ENCODE measurements around the gene SPATA31C2. TPM values are rescaled to one million over a fixed set of nuclear protein-coding genes. Genes with fewer than 3 reads are reported as not detected.

SPATA31C2 gene
- total and polyA plus RNA-seq, 2 donors (not counting 3 experiments of a cell fraction or from before 2014, with no cell fraction given) = not detected

DNA sequence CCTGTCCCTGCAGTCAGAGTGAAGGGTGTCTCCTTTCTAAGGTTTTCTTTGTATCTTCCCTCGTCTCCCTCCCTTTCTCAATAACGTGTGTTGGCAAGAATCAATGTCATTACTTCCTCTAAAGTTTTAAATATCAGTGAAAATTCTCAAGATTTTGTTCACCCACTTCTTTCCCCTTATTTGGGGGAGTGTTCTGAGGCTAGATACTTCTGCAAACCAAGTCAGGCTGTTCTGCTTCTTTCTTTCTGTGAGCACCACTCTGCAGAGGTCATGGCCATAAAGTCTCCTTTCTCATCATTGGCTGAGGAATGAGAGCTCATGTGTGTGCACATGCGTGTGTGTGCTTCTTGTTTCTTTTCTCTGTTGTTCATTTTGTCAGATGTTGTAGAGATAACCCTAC lies 26.6 kb upstream of the SPATA31C2 start:
- intact Hi-C loops (cut with micrococcal nuclease) = no loop called here
- Histone ChIP-seq H3K36me3 (ENCODE audit: control insufficient read depth in 2 of 2, extremely low read depth in 1 of 2, insufficient read depth in 2 of 2, low read length in 2 of 2) (no peaks in the 10 kb centered on the region), H3K4me2 (ENCODE audit: insufficient read depth, low read length) (no peak overlapping the region), H3K4me3 (replicated peaks in 1 of 3; ENCODE audit: insufficient read depth in 1 of 3, low read depth in 1 of 3, low read length in 3 of 3) (no peak overlapping the region), H3K27me3 (ENCODE audit: control insufficient read depth in 2 of 2, insufficient read depth in 2 of 2, low read length in 2 of 2) (no peaks in the 10 kb centered on the region), H2AFZ (ENCODE audit: low read depth, low read length) (no peak overlapping the region), H3K4me1 (ENCODE audit: control insufficient read depth, extremely low read depth, insufficient read depth, low read length) (no peaks in the 10 kb centered on the region), H3K79me2 (ENCODE audit: control insufficient read depth, insufficient read depth, low read length) (no peaks in the 10 kb centered on the region), H4K20me1 (replicated peaks; ENCODE audit: control insufficient read depth, extremely low read depth, insufficient read depth, low read length) (no peaks in the 10 kb centered on the region), H3K9ac (replicated peaks; ENCODE audit: extremely low read depth, insufficient read depth, low read length) (no peak overlapping the region), H3K9me1 (replicated peaks; ENCODE audit: control insufficient read depth, extremely low read depth, insufficient read depth, low read length) (no peaks in the 10 kb centered on the region), H3K27ac (ENCODE audit: insufficient read depth, low read depth, low read length) (no peak overlapping the region), H3K9me3 (replicated peaks; ENCODE audit: control insufficient read depth, insufficient read depth, low read length) (no peaks in the 10 kb centered on the region)
- DNase-seq (ENCODE audit: low read depth, low spot score) (no peak), FAIRE-seq (no peak)
- ChIA-PET POLR2A (no interaction called here), CTCF (no interaction called here)
- no TSS peak for BruUV-seq (replicated peaks)
- dilution Hi-C loops (cut with MboI; ENCODE audit: extremely low pct_ligation_motif_present, low sequenced_read_pairs) = no loop called here
- no peak for TF ChIP-seq EZH2 (IDR thresholded peaks at IDR 0.05; ENCODE audit: borderline replicate concordance, low read depth, low read length, severe bottlenecking)
- no peak for TF ChIP-seq POLR2A (IDR thresholded peaks at IDR 0.05; ENCODE audit: low read depth, low read length)
- no peak for TF ChIP-seq JUN (IDR thresholded peaks at IDR 0.05; ENCODE audit: borderline replicate concordance, insufficient read depth, insufficient read length, low read depth)
- TF ChIP-seq, protein P1, sequence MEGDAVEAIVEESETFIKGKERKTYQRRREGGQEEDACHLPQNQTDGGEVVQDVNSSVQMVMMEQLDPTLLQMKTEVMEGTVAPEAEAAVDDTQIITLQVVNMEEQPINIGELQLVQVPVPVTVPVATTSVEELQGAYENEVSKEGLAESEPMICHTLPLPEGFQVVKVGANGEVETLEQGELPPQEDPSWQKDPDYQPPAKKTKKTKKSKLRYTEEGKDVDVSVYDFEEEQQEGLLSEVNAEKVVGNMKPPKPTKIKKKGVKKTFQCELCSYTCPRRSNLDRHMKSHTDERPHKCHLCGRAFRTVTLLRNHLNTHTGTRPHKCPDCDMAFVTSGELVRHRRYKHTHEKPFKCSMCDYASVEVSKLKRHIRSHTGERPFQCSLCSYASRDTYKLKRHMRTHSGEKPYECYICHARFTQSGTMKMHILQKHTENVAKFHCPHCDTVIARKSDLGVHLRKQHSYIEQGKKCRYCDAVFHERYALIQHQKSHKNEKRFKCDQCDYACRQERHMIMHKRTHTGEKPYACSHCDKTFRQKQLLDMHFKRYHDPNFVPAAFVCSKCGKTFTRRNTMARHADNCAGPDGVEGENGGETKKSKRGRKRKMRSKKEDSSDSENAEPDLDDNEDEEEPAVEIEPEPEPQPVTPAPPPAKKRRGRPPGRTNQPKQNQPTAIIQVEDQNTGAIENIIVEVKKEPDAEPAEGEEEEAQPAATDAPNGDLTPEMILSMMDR (IDR thresholded peaks at IDR 0.05; ENCODE audit: extremely low read depth in 1 of 2, insufficient read depth in 1 of 2, low read depth in 1 of 2, low read length in 2 of 2) = no peak
- no peak for TF ChIP-seq FOS (IDR thresholded peaks at IDR 0.05; ENCODE audit: borderline replicate concordance, insufficient read depth, low read length)
- no peak for TF ChIP-seq POLR2AphosphoS5 (IDR thresholded peaks at IDR 0.05; ENCODE audit: insufficient read depth, low read depth, low read length)
- no peak for TF ChIP-seq GATA2 (IDR thresholded peaks at IDR 0.05; ENCODE audit: insufficient read depth, insufficient read length, low read depth, low read length)

All from endothelial cell of umbilical vein (primary cell).